ENCODE results near the gene LGR4.

DNA sequence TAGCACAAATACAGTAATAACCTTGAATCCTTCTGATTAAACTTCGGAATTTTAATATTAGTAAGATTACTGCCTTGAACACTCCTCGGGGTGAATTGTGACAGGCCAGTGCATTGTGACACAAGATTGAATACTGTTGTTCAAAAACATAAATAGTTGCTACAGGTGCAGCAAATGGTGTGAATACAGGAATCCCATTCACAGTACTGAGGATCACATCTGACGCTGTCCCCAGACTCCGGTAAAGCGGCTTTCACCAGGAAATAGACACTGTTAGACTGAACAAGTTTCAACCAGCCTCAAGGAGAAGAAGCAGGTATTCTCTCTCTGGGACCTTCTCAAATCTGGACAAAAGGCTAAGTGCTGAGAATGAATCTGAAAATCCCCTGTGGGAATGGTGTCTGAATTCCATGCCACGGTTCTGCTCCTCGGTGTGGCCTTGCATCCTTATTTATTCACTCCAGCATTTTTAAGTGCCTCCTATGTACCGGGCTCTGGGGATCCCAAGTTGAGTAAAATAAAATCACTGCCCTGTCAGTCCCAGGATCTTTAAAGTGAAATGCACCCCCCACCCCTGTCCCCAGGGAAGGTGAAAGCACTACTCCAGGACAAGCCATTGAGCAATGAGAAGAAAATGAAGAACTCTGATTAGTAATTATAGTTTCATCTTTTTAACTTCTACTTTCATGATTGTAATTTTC is 3.4 kb downstream of the LGR4 start:
- TF ChIP-seq POLR2A (IDR thresholded peaks at IDR 0.05), result no peak
- no peak for TF ChIP-seq CTCF (IDR thresholded peaks at IDR 0.05)

Data from Peyer's patch (tissue), 4 donors.